ENCODE results near the gene AAMP.

- peak; percentile 72 to 94 (median 87) for TF ChIP-seq CTCF (IDR thresholded peaks at IDR 0.05)
- TF ChIP-seq POLR2A (IDR thresholded peaks at IDR 0.05), result peak; percentile 83
- TF ChIP-seq EP300 (IDR thresholded peaks at IDR 0.05), result no peak
Measured at GRCh38 chr2:218292048-218293014, 22.4 kb upstream of the AAMP start, which contains the start of gene TMBIM1.
